NCI-H82 (cell line): ENCODE data around the gene PLXND1.
"Not testable (repeated sequence)": the region's sequence is repeated elsewhere in the genome, so short reads cannot be mapped to it uniquely, and the experiment has no call there.

ENCODE experiments used
- DNase-seq: peaks from one replicate; lab custom pipeline; 2025; lab: John Stamatoyannopoulos, UW

Gene PLXND1

GRCh38 chr3:129606636-129607390 lies at the start of gene PLXND1:
Gene PLXND1 (minus strand): TSS chr3:129606676. CDS start chr3:129606639, 37 bp downstream.
- DNase-seq = peak; percentile 93

- no peak for DNase-seq
These were observed 48.8 kb upstream of the PLXND1 start for GRCh38 chr3:129655291-129655700.

GRCh38 chr3:129654131-129654530 lies 47.7 kb upstream of the PLXND1 start:
- no peak for DNase-seq

GRCh38 chr3:129653019-129653418 lies 46.5 kb upstream of the PLXND1 start:
- DNase-seq = no peak

- no peak for DNase-seq
These were observed 45.1 kb upstream of the PLXND1 start for GRCh38 chr3:129651435-129652202.

- peak; percentile 80 for DNase-seq
These were observed 43.9 kb upstream of the PLXND1 start for GRCh38 chr3:129650256-129650872.

GRCh38 chr3:129648391-129648790 lies 41.9 kb upstream of the PLXND1 start:
- no peak for DNase-seq

GRCh38 chr3:129645286-129645685 lies 38.8 kb upstream of the PLXND1 start:
- no peak for DNase-seq

- no peak for DNase-seq
These were observed 38.4 kb upstream of the PLXND1 start for GRCh38 chr3:129644836-129645235.

- not testable (repeated sequence) for DNase-seq
These were observed 35.2 kb upstream of the PLXND1 start for GRCh38 chr3:129641567-129642260.

GRCh38 chr3:129640985-129641384 lies 34.5 kb upstream of the PLXND1 start:
- DNase-seq = not testable (repeated sequence)

- no peak for DNase-seq
These were observed 32.0 kb upstream of the PLXND1 start for GRCh38 chr3:129638481-129638880.

- no peak for DNase-seq
These were observed 29.6 kb upstream of the PLXND1 start for GRCh38 chr3:129636082-129636481.

GRCh38 chr3:129635656-129636055 lies 29.2 kb upstream of the PLXND1 start:
- no peak for DNase-seq

- DNase-seq = peak; percentile 99
These were observed 27.4 kb upstream of the PLXND1 start for GRCh38 chr3:129633751-129634481.

GRCh38 chr3:129632977-129633376 lies 26.5 kb upstream of the PLXND1 start:
- no peak for DNase-seq

GRCh38 chr3:129632556-129632955 lies 26.1 kb upstream of the PLXND1 start:
- peak; percentile 61 for DNase-seq

GRCh38 chr3:129632056-129632455 lies 25.6 kb upstream of the PLXND1 start:
- DNase-seq = no peak

- DNase-seq = no peak
These were observed 22.5 kb upstream of the PLXND1 start for GRCh38 chr3:129629011-129629410.

- DNase-seq = no peak
These were observed 21.7 kb upstream of the PLXND1 start for GRCh38 chr3:129628169-129628522.

GRCh38 chr3:129627350-129628168 lies 21.1 kb upstream of the PLXND1 start:
- peak; percentile 93 for DNase-seq
